Cardiac fibroblast (primary cell): ENCODE data around the gene NAV1.

Experiments
- DNase-seq, 2 donors: peaks; one replicate each; pipeline versions ENCODE4 v3.0.0 to v3.0.0-alpha.2; 2010; ENCODE audit warnings: low read depth in 2 of 2
- H3K4me3 ChIP-seq, 2 donors: replicated peaks in 1 of 2; 1 replicate in 1 of 2; 2 replicates in 1 of 2; pipeline ENCODE4 v1.5.1; 2011; ENCODE audit warnings: low read depth in 2 of 2, low read length in 2 of 2, mild to moderate bottlenecking in 2 of 2, moderate library complexity in 1 of 2
- CTCF ChIP-seq: IDR thresholded peaks from one replicate; pipeline ENCODE4 v1.5.1; 2011; ENCODE audit warnings: low read depth, mild to moderate bottlenecking, low read length, inconsistent platforms

The NAV1 gene

DNA sequence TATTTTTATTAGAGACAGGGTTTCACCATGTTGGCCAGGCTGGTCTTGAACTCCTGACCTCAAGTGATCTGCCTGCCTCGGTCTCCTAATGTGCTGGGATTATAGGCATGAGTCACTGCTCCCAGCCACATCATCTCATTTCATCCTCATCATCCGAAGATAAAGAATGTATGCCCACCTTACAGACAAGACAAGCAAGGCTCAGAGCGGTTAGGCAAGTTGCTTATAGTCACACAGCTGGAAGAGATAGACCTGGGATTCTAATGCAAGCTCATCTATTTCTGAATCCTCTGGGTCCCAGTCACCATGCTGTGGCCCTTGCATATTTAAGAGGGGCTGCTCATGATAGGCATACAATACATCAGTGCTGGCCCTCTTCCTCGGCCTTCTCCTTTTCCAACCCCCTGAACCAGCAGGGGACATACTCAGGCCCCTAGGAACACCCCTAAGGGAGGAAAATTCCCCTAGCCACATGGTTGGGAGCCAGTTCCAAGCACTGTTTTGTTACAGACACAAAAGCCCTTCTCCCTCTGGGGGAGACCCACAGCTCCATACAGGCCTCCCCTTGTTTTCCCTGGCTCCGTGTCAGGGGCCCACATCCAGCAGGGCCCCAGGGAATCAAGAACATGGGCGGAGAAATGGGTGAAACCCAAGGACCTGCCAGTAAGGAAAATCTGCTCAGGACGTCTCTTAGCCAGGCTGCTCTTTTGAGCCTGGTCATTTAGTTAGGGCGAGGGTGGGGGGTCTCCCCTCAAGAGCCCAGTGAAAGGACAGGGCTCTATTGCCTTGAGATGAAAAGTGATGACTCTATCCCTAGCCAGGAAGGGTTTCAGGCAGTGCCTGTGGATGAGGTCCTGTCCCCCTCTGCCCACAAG is 38.9 kb upstream of the NAV1 start:
- peak; percentile 59 to 63 for DNase-seq
- TF ChIP-seq CTCF: no peak
- H3K4me3 ChIP-seq: no peak overlapping the region

DNA sequence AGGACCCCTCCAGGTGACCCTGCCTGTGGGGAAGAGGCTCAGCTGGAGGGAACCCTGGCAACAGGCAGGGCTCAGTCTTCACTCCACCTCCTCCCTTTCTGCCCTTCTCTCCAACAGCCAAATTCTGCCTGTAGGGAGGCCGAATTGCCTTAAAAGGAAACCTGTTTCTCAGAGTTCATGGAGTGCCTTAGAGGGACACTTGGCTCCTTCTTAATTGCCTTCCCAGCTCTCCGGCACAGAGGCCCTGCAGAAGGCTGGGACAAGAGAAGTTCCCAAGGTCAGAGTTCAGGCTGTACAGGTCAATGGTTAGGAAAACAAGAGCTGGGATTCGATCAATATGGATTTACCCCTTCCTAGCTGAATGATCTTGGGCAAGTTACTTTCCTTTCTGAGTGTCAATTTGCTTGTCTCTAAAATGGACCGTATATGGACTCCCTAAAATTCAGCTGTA is 38.2 kb upstream of the NAV1 start:
- DNase-seq: peak; percentile 49 to 62
- no peak for TF ChIP-seq CTCF
- no peak overlapping the region for H3K4me3 ChIP-seq

DNA sequence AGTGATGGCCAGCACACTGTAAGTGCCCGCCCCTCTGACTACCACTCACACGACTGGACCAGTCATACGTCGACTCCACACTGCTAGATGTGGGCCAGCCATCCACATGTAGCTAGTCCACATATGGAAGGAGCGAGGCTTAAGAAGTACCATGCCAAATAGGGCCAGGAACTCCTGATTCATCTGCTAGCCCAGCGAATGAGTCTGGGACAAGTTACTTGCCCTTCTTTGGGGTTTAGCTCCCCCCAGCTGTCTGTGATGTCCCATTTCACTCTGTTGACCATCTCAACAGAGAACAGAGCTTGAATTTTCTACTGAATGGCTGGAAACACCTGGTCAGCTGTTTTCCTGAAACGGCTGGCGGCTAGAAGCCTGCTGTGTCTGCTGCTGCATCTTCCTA is 37.8 kb upstream of the NAV1 start:
- H3K4me3 ChIP-seq: no peak overlapping the region
- TF ChIP-seq CTCF: no peak
- DNase-seq: peak; percentile 41 to 80

DNA sequence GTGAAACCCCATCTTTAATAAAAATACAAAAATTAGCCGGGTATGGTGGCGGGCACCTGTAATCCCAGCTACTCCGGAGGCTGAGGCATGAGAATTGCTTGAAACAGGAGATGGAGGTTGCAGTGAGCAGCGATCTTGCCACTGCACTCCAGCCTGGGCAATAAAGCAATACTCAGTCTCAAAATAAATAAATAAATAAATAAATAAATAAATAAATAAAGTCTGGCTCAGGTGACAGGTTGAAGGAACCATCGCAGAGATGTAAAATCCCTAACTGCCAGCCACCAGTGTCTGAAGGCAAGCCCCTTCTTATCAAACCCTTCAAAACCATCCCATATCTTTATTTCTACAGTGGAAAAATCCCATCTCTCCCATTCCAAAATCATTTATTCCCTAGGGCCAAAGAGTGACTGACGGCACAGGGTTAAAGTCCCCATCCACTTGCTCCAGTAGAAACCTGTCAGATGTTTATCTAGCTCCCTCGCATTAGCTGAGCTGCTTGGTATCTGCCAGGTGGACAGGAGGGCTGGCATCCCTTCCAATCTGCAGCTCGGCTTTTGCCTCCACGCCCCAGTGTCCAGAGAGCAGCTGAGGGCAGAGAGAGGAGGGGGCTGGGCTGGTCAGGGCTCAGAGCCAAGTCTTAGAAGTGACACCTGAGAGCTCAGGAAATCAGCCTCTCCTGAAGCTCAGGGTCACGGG is 37.0 kb upstream of the NAV1 start:
- no peak for DNase-seq
- TF ChIP-seq CTCF: no peak
- no peak overlapping the region for H3K4me3 ChIP-seq

- TF ChIP-seq CTCF: no peak
- no peak overlapping the region for H3K4me3 ChIP-seq
- DNase-seq: no peak
Measured at GRCh38 chr1:201502511-201502857, 36.4 kb upstream of the NAV1 start.

DNA sequence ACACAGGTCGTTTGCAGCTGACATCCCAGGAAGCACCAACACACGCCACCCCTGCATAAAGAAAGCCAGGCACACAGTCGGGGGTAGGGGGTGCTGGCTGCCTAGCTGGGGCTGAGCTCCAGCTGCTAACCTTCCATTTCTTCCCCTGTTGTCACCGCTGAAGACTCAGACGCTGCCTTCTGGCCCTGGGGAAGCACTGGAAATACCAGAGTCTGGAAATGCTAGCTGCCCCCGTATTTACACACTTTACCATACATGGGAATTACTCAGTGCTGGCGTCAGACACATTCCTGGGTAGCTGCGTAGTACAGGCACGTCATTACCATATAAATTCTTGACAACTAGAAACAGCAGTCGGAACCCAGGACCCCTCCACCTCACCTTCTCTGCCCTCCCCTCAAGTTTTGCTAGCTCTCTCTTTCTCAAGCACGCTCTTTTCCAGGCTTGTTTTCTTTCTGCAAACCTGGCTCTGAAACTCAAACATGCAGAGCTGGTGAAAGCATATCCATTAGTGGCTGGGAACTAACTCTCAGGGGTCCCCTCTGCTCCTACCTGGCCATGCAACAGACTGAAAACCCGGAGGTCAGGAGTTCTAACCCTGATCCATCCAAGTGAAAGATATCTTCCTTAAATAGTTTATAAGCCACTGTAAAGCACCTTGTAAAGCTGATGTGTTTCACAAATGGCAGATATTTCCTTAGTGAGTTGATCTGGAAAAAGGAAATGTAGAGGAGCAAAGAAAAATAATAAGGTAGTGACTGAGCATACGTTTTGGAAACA is 35.3 kb upstream of the NAV1 start:
- no peak for TF ChIP-seq CTCF
- DNase-seq: peak; percentile 98 to 99
- H3K4me3 ChIP-seq: peak overlapping the region in 1 of 2 donors; percentile 79
